HG02943 (cell line): ENCODE results near the gene ATF4.
"Not testable (repeated sequence)": the region's sequence is repeated elsewhere in the genome, so short reads cannot be mapped to it uniquely, and the experiment has no call there.

ENCODE experiments used
- ATAC-seq: cut with Tn5 transposase; IDR thresholded peaks from one replicate; pipeline ENCODE4 v1.9.1; 2021; ENCODE audit warnings: mild to moderate bottlenecking, low read depth, moderate library complexity; ENCODE audit not compliant: unreplicated experiment

ATF4 gene

DNA sequence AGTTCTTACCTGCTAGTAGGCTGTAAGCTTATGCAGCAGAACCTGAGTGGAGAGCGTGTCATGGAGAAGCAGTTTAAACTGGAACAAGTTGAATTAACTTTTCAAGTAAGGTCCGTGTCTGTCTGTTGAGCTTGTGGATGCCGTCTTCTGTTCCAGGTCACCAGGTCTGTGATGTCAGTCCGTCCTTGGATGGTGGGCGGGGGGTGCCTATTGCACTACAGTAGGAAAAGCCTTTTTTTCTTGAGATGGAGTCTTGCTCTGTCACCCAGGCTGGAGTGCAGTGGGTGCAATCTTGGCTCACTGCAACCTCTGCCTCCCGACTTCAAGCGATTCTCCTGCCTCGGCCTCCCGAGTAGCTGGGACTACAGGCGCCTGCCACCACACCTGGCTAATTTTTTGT lies 13.3 kb upstream of the ATF4 start:
- ATAC-seq = not testable (repeated sequence)

DNA sequence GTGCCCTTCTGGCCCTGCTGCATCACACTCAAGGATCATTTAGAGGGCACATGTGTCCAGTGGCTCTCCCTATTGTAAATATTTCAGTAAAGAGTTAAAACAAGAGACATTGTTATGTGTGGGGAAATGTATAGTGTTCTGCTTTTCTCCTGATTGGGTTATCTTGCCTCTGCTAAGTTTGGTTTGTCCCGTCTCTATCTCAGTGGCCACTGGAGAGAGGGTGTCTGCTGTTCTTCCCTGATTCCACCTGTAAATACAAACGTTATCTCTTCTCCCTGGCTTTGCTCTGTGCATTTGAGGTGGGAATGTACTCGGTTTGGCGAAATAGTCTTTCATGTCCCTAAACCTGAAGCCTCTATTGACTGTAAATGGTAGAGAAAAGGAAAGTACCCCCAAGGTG lies 12.0 kb upstream of the ATF4 start:
- ATAC-seq = no peak

DNA sequence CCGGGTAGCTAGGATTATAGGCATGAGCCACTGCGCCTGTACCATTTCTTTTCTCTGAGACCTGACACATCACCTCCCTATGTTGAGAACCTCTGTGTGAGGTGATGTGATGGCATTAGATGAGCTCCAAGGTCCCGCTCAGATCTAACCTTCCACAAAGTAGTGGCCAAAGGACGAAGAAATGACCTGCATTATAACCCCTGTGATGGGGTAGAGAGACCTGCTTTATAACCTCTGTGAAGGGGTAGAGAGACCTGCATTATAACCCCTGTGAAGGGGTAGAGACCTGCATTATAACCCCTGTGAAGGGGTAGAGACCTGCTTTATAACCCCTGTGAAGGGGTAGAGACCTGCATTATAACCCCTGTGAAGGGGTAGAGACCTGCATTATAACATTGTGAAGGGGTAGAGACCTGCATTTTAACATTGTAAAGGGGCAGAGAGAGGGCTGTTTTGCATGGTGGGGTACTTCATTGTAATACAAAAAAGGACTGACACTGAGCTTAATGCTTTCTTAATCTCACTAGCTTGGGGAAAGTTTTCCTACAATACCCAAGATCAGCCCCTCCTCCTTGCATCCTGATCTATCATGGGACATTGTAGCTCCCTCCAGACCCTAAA lies 9.7 kb upstream of the ATF4 start:
- ATAC-seq = no peak

- ATAC-seq = no peak
Measured at GRCh38 chr22:39511226-39511625, 9.1 kb upstream of the ATF4 start.

DNA sequence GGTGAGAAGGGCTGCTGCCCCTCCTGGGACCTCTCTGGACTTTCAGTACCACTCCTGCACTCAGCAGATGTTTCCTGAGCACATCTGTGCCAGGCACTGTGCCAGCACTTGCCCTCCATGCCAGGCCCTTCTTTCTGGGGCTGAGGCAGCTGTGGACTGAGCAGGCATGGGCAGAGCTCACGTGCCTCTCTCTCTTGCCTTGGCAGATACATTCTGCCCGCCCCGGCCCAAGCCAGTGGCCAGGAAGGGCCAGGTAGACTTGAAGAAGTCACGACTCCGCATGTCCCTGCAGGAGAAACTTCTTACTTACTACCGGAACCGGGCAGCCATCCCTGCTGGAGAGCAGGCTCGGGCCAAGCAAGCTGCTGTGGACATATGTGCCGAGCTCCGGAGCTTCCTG lies 8.3 kb upstream of the ATF4 start:
- ATAC-seq = no peak

DNA sequence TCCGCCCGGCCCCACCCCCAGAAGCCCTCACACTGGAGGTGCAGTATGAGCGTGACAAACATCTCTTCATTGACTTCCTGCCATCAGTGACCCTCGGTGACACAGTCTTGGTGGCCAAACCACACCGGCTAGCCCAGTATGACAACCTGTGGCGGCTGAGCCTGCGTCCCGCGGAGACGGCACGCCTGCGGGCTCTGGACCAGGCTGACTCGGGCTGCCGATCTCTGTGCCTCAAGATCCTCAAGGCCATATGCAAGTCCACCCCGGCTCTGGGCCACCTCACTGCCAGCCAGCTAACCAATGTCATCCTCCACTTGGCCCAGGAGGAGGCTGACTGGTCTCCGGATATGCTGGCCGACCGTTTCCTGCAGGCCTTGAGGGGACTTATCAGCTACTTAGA lies 6.6 kb upstream of the ATF4 start:
- ATAC-seq = no peak

GRCh38 chr22:39514373-39514973 lies 5.9 kb upstream of the ATF4 start:
- no peak for ATAC-seq

DNA sequence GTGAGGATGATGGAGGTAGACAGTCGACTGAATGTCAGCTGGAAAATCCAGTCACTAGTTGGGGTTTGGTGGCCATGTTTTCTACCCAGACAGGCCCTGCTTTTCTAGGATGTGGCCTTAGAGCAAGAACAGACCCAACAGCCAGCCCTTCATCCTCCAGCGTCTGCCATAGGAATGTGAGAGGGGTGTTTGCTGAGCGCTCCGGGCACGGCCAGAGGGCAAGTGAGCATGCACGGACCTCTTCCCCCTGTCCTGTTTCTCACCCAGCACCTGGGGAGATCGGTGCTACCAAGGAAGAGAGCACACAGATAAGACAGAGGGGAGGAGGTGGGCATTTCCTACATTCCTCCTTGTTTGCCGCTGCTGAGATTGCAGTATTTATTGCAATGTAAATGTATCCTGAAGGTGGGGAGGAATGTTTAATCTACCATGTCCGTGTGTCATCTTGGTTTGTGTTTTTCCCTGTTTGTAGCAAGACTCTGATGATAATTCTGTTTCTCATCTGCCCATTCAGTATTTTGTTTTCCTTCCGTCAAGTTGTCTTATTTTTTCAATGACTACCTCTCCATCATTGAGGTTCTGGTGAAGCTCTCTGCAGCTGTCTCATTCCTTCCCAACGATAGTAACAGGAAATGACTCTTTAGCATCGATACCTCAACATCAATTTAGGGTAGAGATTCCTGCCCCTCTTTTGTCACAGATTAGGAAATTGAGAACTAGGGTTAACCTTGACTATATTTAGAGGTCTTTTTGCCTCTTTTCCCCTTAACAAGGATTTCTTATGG lies 4.9 kb upstream of the ATF4 start:
- no peak for ATAC-seq

GRCh38 chr22:39517470-39517869 lies 2.9 kb upstream of the ATF4 start:
- no peak for ATAC-seq

GRCh38 chr22:39518144-39518786 lies 2.1 kb upstream of the ATF4 start:
- ATAC-seq = no peak

GRCh38 chr22:39518996-39519680 lies 1.2 kb upstream of the ATF4 start:
- ATAC-seq = no peak

- ATAC-seq = peak; percentile 80
Measured at GRCh38 chr22:39519681-39520225, 609 bp upstream of the ATF4 start.

GRCh38 chr22:39521106-39521885 lies 934 bp downstream of the ATF4 start:
- ATAC-seq = not testable (repeated sequence)

- not testable (repeated sequence) for ATAC-seq
Measured at GRCh38 chr22:39522091-39522490, 1.7 kb downstream of the ATF4 start.

DNA sequence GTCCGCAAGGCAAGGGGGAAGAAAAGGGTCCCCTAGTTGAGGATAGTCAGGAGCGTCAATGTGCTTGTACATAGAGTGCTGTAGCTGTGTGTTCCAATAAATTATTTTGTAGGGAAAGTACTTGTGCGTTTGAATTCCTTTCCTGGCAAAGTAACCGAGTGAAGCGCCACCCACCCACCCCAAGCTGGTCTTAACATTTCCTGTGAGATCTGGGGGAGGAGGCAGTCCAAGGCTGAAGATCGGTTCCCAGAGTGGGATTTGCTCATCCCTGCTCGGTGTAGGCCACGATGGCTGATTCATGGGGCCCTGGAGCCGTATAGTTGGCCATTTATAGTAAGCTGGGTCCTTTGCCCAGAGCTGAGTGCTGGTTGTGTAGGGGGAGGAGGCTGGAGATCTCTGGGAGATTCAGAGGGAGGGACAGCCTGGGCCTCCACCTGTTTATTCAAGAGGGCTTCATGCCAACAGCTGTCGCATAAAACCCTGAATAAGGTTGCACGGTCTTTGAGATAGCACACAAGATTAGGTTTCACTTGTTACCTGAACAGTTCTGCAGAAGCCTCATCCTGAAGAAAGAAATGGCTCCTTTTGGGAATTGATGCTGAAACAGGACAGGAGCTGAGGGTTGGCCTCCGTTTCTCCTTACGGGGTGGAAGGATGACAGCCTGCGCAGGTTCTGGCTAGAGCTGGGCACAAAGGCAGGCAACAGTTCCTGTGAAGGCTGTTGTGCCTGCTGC lies 2.4 kb downstream of the ATF4 start:
- no peak for ATAC-seq

GRCh38 chr22:39524089-39524752 lies 3.9 kb downstream of the ATF4 start:
- no peak for ATAC-seq

DNA sequence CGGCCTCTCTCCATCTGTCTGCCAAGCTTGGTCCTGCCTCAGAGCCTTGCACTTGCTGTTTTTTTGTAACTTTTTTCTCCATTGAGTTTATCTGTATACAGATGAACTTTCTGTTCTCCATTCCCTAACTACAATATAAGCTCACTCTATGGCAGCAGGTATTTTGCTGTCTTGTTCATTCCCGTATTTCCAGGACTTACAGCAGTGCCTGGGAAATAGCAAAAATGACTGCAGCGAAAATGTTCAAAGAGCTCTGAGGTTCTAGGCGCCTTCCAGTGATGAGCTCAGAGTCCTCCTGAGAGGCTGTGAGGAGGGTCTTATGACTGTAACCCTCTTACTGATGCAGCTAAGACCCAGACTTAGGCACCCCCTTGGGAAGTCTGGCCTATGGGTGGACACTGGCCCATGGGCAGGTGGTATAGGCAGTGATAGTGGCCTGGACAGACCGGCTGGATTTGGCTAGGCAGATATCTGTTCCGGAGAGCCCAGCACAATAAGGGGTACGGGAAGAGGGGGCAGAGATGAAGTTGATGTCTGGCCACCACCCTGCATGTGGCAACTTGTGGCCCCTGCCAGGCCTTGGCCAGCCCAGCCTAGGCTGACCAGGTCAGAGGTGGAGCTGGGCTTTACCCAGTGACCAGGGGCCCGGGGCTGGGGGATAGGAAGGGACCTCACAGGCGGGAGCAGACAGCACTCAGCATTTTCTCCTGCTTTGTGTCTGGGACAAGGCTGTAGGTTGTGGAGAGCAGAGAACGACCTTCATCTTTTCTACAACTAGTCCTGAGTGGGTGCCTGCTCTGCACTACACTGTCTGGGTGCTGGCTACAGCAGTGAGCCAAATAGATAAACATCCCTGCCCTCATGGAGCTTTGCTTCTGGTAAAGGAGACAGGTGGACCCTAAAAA lies 4.6 kb downstream of the ATF4 start:
- ATAC-seq = no peak

DNA sequence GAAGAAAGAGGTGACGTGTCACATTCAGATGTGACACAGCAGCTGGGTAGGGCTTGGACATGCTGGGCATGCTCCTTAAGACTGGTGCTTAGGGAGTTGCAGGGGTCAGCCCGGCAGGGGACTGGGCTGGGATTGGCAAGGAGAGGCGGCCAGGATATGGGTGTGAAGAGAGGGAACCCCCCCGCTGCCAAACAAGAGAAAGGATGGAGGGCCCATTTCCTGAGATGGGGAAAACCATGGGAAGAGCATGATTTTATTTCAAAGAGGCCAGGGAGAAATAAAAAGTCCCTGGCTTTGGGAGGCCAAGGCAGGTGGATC lies 5.3 kb downstream of the ATF4 start:
- no peak for ATAC-seq
